Right lobe of liver (tissue), 4 donors: ENCODE results near the gene TMSB15A.
"Not testable (repeated sequence)": the region's sequence is repeated elsewhere in the genome, so short reads cannot be mapped to it uniquely, and the experiment has no call there.

Experiments
- POLR2A ChIP-seq: fragments of 450-650 bp; IDR thresholded peaks from one replicate; pipeline ENCODE4 v1.6.1; 2017; ENCODE audit warnings: antibody characterized with exemption, mild to moderate bottlenecking
- TF ChIP-seq, protein P1 (sequence below), 4 donors: fragments of 200-600 bp in 3 of 4; fragments of 450-650 bp in 1 of 4; IDR thresholded peaks; one replicate each; pipeline versions ENCODE4 v1.5.1 to v1.8.0; 2016 to 2022; ENCODE audit warnings: antibody characterized with exemption in 4 of 4, mild to moderate bottlenecking in 2 of 4
- donor health status: DM: no; HTN: no; CAD: no.
- donor health status: DM: no; HTN: no; CAD: no.
- donor health status: DM: no; HTN: yes; CAD: no.

DNA sequence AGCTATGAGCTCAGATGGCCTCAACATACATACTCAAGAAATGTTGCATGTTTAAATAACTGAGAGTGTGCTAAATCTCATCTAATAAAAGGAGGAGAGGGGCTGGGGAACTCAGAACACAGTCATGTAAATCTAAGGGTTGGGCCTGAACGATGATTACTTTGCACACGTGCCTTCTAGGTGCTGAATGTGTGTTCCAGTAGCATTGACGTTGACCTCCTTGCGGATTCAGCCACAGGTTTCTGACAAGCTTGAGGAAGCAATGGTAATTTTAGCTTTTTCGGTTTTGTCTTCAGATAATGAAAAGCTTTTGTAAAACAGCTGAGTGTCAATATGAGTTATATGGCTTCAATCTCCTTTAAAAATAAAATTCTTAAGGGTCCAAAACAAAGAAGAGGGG lies 29.6 kb upstream of the TMSB15A start:
- TF ChIP-seq, protein P1, sequence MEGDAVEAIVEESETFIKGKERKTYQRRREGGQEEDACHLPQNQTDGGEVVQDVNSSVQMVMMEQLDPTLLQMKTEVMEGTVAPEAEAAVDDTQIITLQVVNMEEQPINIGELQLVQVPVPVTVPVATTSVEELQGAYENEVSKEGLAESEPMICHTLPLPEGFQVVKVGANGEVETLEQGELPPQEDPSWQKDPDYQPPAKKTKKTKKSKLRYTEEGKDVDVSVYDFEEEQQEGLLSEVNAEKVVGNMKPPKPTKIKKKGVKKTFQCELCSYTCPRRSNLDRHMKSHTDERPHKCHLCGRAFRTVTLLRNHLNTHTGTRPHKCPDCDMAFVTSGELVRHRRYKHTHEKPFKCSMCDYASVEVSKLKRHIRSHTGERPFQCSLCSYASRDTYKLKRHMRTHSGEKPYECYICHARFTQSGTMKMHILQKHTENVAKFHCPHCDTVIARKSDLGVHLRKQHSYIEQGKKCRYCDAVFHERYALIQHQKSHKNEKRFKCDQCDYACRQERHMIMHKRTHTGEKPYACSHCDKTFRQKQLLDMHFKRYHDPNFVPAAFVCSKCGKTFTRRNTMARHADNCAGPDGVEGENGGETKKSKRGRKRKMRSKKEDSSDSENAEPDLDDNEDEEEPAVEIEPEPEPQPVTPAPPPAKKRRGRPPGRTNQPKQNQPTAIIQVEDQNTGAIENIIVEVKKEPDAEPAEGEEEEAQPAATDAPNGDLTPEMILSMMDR (IDR thresholded peaks at IDR 0.05), result not testable (repeated sequence)
- TF ChIP-seq POLR2A, result not testable (repeated sequence)
